DMS79 treated with DMSO at 0.1 percent for 48 hours (cell line): ENCODE data around the gene CPE.

ENCODE experiments used
- DNase-seq: peaks from one replicate; lab custom pipeline; 2025; lab: John Stamatoyannopoulos, UW

CPE gene

DNA sequence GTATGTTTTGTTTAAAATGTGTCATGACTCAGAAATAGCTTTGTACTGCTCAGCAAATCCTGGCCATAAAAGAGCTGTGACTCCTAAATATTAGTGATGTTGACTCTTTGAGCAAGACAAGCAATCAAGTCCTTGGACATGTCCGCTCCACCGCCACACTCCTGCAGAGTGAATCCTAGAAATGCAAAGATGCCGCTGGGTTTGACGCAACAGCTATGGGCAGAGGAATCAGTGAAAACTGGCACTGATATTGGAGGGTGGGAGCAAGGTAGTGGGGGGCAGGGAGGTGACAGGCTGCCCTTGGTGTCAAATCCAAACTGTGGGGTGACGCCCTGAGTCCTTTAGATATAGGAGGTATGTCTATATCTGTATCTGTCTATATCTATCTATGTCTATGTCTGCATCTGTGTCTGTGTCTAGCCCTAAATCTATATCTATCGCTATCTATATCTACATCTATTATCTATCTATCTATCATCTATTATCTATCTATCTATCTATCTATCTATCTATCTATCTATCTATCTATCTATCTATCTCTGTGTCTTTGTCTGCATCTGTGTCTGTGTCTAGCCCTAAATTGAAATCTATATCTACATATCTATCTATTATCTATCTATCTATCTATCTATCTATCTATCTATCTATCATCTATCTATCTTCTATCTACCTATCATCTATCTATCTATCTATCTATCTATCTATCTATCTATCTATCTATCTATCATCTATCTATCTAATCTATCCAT lies 129.7 kb downstream of the CPE start:
- DNase-seq = no peak

GRCh38 chr4:165512424-165512823 lies 133.6 kb downstream of the CPE start:
- DNase-seq = no peak

DNA sequence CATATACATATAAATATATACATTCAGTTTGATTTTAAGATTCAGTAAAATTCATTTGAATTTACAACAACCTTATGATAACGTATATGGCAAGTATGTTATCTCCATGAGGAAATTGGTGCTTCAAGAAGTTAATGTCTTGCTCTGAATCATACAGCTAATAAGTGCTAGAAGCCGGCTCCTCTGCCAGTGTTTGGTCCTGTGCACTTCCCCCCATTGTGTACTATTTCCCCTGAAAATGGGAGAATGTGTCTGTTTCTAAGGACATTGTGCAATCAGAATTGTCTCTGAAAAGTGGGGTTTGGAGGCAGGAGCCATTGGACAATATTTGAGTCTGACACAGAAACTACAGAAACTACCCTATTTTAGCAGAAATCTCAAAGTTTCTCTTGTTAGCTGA lies 135.9 kb downstream of the CPE start:
- no peak for DNase-seq

DNA sequence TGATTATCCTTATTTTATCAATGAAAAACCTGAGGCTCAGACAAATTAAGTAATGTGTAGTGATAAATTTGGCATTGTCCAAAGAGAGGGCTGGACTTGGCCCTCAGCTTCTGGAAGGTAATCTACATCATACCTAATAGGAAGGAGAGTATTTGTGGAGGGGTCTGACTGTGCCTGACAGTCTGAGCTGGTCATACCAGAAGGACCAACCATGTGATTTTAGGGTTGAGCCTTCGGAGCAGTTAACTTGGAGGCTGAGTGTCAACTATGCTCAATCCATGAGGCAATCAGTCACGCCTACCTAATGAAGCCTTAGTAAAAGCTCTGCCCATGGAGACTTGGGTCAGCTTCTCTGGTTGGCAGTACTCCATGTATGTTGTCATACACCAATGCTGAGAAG lies 136.4 kb downstream of the CPE start:
- peak; percentile 17 for DNase-seq

DNA sequence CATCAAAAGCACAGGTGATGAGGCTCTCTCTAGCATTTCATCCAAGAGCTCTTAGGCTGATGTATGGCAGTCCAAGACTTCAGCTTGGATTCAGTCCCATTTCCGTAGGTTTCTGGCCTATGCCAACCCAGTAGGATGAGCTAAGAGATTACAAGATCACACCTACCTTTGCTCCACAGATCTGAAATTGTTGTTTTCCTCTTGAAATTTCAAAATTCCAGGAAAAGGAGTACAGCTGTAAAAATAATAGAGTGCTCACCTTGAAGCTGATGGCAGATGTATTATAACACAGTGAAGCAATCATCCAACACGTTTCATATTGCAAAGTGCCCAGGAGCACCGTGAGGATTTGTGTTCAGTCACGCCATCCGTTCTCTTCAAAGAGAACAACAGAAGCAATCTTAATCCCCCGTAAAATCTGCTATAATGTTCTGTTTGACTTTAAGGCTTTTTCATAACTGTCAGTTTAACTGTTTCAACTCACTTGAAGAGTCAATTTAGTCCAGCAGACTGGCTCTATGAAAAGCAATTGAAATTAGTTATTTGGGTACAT lies 137.5 kb downstream of the CPE start:
- peak; percentile 82 for DNase-seq

DNA sequence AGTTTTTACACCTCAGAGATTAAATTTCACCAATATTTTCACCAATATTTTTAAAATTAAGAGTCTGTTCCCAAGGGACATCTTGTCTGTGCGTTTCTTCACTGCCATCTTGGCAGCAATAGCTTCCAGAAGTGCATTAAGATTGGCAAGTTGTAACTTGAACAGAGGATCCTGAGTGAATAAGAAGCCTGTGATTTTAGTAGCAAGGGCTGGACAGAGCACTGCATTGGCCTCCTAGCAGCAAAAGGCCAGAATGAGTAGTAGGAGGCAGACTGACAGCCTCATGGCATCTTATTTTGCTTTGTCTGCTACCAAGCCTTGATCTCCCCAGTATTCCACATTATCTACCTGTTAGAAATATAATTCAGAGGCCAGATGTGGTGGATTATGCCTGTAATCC lies 138.4 kb downstream of the CPE start:
- peak; percentile 3 for DNase-seq

- DNase-seq = no peak
These were observed 139.3 kb downstream of the CPE start for GRCh38 chr4:165518024-165518616.

GRCh38 chr4:165518686-165519085 lies 139.9 kb downstream of the CPE start:
- DNase-seq = no peak

DNA sequence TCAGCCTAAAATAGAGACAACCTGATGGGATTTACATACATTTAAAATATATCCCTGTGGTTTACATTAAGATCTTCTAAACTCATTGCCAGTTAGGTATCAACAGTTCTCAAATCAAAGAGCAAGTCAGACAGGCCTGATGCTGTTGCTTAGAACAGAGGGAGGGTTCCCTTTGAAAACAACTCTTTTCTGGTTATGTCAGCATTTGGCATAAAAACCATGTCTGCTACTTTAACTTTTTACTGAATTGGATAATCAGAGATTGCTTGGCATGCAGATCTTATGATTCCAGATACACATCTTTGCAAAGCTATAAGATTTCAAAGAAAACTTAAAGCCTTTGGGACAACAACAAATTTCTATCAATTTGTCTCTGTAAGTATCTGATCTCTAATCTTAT lies 140.8 kb downstream of the CPE start:
- no peak for DNase-seq

DNA sequence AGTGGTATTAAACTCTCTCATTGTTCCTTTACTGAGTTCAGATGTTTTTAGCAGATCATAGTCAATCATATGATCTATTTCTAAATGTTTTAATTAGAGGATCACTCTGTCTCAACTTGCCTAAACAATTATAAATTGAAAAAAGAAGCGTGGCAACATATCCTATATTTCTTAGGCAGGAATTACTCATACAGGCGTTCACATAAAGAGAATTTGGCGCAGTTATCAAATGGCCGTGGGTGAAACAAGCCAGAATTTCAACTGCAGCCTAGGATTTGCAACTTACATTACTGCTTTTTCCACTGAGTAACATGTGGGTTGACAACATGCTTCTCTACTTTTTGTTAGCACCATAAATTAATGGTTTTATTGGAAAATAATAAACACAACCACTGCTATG lies 141.3 kb downstream of the CPE start:
- DNase-seq = no peak

DNA sequence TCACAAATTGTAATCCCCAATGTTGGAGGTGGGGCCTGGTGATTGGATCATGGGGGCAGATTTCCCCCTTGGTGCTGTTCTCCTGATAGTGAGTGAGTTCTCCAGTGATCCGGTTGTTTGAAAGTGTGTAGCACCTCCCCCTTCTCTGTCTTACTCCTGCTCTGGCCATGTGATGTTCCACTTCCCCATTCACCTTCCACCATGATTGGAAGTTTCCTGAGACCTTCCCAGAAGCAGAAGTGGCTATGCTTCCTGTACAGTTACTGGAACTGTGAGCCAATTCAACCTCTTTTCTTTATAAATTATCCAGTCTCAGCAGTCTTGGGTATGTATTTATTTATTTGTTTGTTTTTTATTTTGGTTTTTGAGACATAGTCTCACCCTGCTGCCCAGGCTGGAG lies 143.2 kb downstream of the CPE start:
- DNase-seq = no peak

GRCh38 chr4:165524532-165525190 lies 145.9 kb downstream of the CPE start:
- DNase-seq = no peak

GRCh38 chr4:165532976-165533375 lies 154.2 kb downstream of the CPE start:
- no peak for DNase-seq

GRCh38 chr4:165537028-165537648 lies 158.3 kb downstream of the CPE start:
- peak; percentile 41 for DNase-seq

DNA sequence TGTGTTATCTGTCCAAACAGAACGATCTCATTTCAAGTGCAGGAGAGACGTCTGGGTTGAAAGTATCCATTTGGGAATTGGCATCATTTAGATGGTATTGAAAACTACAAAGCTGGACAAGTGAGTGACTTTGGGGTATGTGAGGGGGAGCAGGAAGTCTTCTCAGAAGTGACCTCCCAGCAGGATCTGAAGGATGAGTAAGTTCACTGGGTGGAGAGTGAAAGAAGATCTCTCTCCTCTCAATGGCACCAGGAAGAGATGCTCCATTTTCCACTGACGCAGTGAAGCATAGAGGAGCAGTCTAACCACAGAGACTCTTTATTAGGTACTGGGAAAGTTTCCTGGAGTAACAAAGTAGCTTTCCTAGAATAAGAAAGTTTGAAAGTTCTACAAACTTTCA lies 161.0 kb downstream of the CPE start:
- no peak for DNase-seq

GRCh38 chr4:165540206-165540830 lies 161.5 kb downstream of the CPE start:
- no peak for DNase-seq

- no peak for DNase-seq
These were observed 163.1 kb downstream of the CPE start for GRCh38 chr4:165541851-165542459.

GRCh38 chr4:165542476-165542875 lies 163.7 kb downstream of the CPE start:
- DNase-seq = no peak
